Lung (tissue), 12 donors: ENCODE results near the gene IQSEC1. TPM values are rescaled to one million over a fixed set of nuclear protein-coding genes. Genes with fewer than 3 reads are reported as not detected.

Experiments used
- ATAC-seq: fragments of 200-7000 bp; cut with Tn5 transposase; one replicate; pipeline ENCODE4 v1.9.1; 2020; ENCODE audit warnings: moderate number of reproducible peaks; ENCODE audit not compliant: insufficient read depth, low FRiP score
- DNase-seq, 3 donors: peaks; one replicate each; pipeline ENCODE4 v3.0.0-alpha.2; 2013 to 2017
- H3K27ac ChIP-seq, 2 donors: one replicate each; pipeline ENCODE4 v1.5.1; 2013; ENCODE audit warnings: mild to moderate bottlenecking in 2 of 2, moderate library complexity in 2 of 2, control low read depth in 1 of 2, inconsistent platforms in 1 of 2, low read depth in 1 of 2, low read length in 1 of 2
- H3K27me3 ChIP-seq, 3 donors: one replicate each; pipeline ENCODE4 v1.5.1; 2013; ENCODE audit warnings: low read length in 2 of 3; ENCODE audit not compliant: control insufficient read depth in 3 of 3, insufficient read depth in 3 of 3
- H3K36me3 ChIP-seq, 4 donors: one replicate each; pipeline ENCODE4 v1.5.1; 2013; ENCODE audit warnings: low read length in 4 of 4, mild to moderate bottlenecking in 1 of 4, moderate library complexity in 1 of 4; ENCODE audit not compliant: control insufficient read depth in 4 of 4, insufficient read depth in 4 of 4
- H3K4me1 ChIP-seq, 5 donors: one replicate each; pipeline ENCODE4 v1.5.1; 2013; ENCODE audit warnings: low read length in 5 of 5, mild to moderate bottlenecking in 2 of 5, moderate library complexity in 1 of 5; ENCODE audit not compliant: control insufficient read depth in 5 of 5, insufficient read depth in 5 of 5
- H3K4me3 ChIP-seq: one replicate; pipeline ENCODE4 v1.5.1; 2013; ENCODE audit warnings: mild to moderate bottlenecking, control low read depth, moderate library complexity
- H3K9ac ChIP-seq, 2 donors: one replicate each; pipeline ENCODE4 v1.5.1; 2013; ENCODE audit warnings: low read length in 2 of 2, control low read depth in 1 of 2; ENCODE audit not compliant: insufficient read depth in 1 of 2
- H3K9me3 ChIP-seq, 4 donors: one replicate each; pipeline ENCODE4 v1.5.1; 2013; ENCODE audit warnings: low read length in 3 of 4, mild to moderate bottlenecking in 1 of 4, moderate library complexity in 1 of 4; ENCODE audit not compliant: control insufficient read depth in 4 of 4, insufficient read depth in 3 of 4
- WGBS, 2 donors: extraction: QIAGEN DNeasy Blood & Tissue Kit; methylation state at CpG; one replicate each; pipeline ENCODE4 v1.1.7; 2013; 5-methylcytosine and 5-hydroxymethylcytosine counted together
- polyA plus RNA-seq, 2 donors: library from polyadenylated mRNA; stranded (reverse); fragments of 200-250 nt; gene quantifications; one replicate each; pipeline ENCODE4 v1.2.1, GENCODE V29; 2013
- total RNA-seq, 2 donors: library from RNA; depleted of rRNA in 1 of 2; stranded (reverse); fragments of >200 nt in 1 of 2; gene quantifications; one replicate each; pipeline ENCODE4 v1.2.1, GENCODE V29; 2014 to 2021
- TF ChIP-seq, protein P1 (sequence below): IDR thresholded peaks from 2 replicates; pipeline ENCODE4 v1.5.1; 2012; ENCODE audit warnings: mild to moderate bottlenecking; ENCODE audit errors: control extremely low read depth, extremely low read depth
- donor health status: control.
- donor health status: control.
- donor health status: Bipolar disorder and iron deficiency.
- donor health status: healthy.
- donor health status: DM: yes; HTN: yes; CAD: no.

The IQSEC1 gene
- total and polyA plus RNA-seq, 4 donors: 13.9 to 69.1 (median 31.1) TPM

DNA sequence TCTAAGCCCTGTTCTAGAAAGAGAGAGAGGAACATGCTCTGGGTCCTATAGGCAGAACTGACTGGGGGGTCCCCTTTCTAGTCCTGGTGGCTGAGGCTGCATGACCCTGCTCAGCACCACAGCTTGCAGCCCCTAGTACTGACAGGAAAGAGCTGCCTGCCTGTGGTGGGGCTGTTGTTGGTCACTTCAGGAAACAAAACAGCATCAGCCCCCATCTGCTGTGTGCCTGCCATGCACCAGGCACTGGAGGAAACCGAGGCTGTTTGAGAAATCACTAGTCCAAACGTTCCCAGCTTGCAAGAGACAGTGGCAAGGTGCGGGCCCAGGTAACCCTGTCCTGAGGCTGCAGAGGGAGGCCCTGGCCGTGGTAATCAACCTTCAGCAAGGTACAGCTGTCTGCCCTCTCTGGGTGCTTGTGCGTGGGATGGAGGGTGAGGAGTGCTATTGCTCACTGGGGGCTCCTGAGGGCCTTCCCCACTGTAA, 90.6 kb downstream of the IQSEC1 start:
- no peaks in the 10 kb centered on the region for H3K9me3 ChIP-seq
- TF ChIP-seq, protein P1, sequence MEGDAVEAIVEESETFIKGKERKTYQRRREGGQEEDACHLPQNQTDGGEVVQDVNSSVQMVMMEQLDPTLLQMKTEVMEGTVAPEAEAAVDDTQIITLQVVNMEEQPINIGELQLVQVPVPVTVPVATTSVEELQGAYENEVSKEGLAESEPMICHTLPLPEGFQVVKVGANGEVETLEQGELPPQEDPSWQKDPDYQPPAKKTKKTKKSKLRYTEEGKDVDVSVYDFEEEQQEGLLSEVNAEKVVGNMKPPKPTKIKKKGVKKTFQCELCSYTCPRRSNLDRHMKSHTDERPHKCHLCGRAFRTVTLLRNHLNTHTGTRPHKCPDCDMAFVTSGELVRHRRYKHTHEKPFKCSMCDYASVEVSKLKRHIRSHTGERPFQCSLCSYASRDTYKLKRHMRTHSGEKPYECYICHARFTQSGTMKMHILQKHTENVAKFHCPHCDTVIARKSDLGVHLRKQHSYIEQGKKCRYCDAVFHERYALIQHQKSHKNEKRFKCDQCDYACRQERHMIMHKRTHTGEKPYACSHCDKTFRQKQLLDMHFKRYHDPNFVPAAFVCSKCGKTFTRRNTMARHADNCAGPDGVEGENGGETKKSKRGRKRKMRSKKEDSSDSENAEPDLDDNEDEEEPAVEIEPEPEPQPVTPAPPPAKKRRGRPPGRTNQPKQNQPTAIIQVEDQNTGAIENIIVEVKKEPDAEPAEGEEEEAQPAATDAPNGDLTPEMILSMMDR: no peak
- no peak overlapping the region for H3K4me3 ChIP-seq
- no peak for DNase-seq
- H3K27me3 ChIP-seq: no peaks in the 10 kb centered on the region
- no peak overlapping the region for H3K9ac ChIP-seq
- H3K4me1 ChIP-seq: peaks cover 0 to 12% (median 2%) of the 10 kb centered on the region in 5 donors
- no peak for ATAC-seq
- 46 to 66% methylated on average over 5 of the region's 5 CpGs for WGBS, 2 donors
- no peaks in the 10 kb centered on the region for H3K36me3 ChIP-seq
- H3K27ac ChIP-seq: no peak overlapping the region

GRCh38 chr3:12981306-12982275, 91.6 kb downstream of the IQSEC1 start:
- WGBS, 2 donors: 60 to 75% methylated on average over 13 of the region's 13 CpGs
- Histone ChIP-seq H3K4me3 (no peak overlapping the region), H3K9me3 (no peaks in the 10 kb centered on the region), H3K4me1 (peaks cover 0 to 12% (median 0%) of the 10 kb centered on the region in 5 donors), H3K27ac (no peak overlapping the region), H3K9ac (no peak overlapping the region), H3K27me3 (no peaks in the 10 kb centered on the region), H3K36me3 (no peaks in the 10 kb centered on the region)
- DNase-seq: peak in 2 of 3 donors; percentile 57 to 61
- TF ChIP-seq, protein P1: no peak
- ATAC-seq: no peak

DNA sequence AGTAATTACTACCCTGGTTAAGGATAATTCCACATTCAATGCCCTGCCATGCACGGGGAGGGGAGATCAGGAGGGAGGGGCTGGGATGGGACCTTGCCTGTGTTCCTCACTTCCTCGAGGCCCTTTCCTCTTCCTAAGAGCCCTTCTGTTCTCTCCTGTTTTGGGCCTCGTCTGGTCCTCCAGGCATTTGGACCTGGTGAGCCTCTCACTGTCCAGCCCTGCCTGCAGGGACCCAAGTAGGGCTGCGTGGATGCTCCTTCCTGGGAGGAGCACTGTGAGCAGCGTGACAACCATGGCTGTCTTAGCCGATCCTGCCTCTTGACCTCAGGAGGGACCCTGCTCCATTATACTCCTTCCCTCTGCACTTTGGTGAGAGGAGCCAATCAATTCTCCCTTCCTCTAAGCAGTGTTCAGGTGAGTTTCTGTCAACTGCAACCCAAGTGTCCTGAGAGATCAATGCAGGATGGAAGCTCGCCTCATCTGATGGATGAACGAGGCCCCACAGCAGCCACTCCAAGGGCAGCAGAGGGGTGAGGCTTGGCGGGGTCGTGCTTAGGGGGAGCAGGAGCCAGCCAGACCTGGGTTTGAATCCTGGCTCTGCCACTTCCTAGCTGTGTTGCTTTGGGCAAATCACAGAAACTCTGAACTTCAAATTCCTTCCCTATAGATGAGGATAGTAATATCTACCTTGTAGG, 92.5 kb downstream of the IQSEC1 start:
- peaks cover 0 to 12% (median 0%) of the 10 kb centered on the region in 5 donors for H3K4me1 ChIP-seq
- no peaks in the 10 kb centered on the region for H3K36me3 ChIP-seq
- no peaks in the 10 kb centered on the region for H3K27me3 ChIP-seq
- H3K27ac ChIP-seq: no peak overlapping the region
- TF ChIP-seq, protein P1: no peak
- H3K4me3 ChIP-seq: no peak overlapping the region
- ATAC-seq (no peak), DNase-seq (no peak)
- H3K9ac ChIP-seq: no peak overlapping the region
- 79 to 88% methylated on average over 10 of the region's 10 CpGs for WGBS, 2 donors
- no peaks in the 10 kb centered on the region for H3K9me3 ChIP-seq
